Globus pallidus (tissue), 1 donor: ENCODE measurements around the gene ZGRF1.
"Not testable (repeated sequence)": the region's sequence is repeated elsewhere in the genome, so short reads cannot be mapped to it uniquely, and the experiment has no call there.

Experiments used
- DNase-seq: peaks from one replicate; pipeline ENCODE4 v3.0.0-alpha.2; 2015; ENCODE audit warnings: low spot score

ZGRF1 gene

DNA sequence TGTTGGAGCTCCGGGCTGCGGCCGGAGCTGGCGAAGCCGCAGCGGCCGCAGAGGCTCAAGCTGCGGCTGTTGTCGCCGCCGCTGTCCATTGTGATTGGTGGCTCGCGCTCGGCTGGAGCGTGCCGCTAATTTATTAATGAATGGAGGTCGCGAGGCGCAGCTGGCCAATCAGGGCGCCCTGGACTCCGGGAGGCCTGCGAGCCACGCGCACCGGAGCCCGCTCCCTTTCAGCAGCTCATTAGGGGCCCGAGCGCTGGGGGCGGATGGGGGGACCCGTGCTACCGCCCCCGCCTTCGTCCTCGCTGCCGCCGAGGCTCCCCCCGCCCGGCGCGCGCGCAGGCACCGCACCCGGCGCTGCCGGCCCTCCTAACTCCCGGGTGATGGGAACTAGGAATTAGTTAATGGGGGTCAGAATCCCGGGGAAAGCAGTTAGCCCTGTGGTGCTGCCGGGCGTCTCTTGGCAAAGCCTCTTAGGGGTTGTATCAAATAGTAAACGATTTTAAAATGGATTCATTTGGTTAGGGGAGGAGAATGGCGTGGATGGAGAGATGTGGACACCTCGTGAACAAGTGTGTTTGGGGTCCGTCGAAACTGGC is 120.1 kb downstream of the ZGRF1 start:
- no peak for DNase-seq

DNA sequence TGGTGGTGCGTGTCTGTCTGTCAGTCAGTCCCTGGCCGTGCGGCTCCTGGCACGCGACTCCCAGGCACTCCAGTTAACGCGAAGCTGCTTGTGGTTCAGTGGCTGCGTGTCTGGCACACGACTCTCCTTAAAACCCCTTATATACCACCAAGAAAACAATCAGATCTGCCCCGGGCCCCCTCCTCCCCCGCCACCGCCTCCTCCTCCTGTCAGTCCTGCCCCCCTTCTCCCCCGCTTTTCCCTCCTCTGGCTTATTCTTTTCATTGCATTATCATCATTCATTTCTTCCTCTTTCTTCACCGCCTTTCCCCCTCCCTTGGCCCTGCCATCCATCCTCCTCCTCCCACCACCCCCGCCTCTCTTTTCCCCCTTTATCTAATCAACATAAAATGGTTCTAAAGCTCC is 120.6 kb downstream of the ZGRF1 start, which contains the start of gene NEUROG2:
Gene NEUROG2, minus strand, starts transcription at position 115 of the 405 bp plus-strand sequence. CDS start 705 bp downstream, outside the sequence.
- no peak for DNase-seq

GRCh38 chr4:112515198-112516065 is 121.3 kb downstream of the ZGRF1 start:
- no peak for DNase-seq

DNA sequence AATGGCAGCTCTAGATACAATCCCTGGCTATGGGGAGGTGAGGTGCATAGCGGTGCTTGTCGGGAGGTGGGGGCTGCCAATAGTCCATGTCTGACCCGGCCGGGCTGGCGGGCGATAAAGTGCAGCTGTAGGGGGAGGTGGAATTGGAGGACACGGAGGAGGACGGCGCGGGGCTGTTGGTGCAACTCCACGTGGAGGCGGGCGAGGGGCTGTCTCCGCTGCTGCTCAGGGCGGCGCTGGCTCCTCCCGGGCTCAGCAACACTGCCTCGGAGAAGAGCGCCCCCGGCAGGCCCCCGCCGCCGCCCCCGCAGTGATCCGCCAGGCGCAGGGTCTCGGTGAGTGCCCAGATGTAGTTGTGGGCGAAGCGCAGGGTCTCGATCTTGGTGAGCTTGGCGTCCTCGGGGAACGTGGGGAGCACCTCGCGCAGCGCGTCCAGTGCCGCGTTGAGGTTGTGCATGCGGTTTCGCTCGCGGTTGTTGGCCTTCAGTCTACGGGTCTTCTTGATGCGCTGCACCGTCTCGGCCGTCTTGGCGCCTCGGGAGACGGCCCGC is 122.0 kb downstream of the ZGRF1 start:
- no peak for DNase-seq

GRCh38 chr4:112513971-112514646 is 122.6 kb downstream of the ZGRF1 start:
- DNase-seq = no peak

DNA sequence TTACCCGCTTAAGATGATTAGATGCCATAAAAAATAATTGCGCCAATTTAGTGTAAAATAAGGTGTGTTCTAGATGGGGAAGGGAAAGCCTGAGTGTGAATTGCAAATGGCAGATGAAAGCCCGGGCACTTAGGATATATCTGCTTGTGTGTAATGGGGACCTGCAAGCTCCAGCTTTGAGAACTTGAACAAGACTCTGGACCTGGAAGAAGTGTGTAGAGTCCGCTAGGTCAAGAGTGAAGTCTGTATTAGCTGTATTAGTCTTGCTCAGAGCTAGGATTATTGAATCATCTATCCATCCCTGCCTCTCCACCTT is 124.9 kb downstream of the ZGRF1 start:
- DNase-seq = no peak

GRCh38 chr4:112511093-112511802 is 125.5 kb downstream of the ZGRF1 start:
- no peak for DNase-seq

GRCh38 chr4:112510291-112511092 is 126.2 kb downstream of the ZGRF1 start:
- DNase-seq = no peak

DNA sequence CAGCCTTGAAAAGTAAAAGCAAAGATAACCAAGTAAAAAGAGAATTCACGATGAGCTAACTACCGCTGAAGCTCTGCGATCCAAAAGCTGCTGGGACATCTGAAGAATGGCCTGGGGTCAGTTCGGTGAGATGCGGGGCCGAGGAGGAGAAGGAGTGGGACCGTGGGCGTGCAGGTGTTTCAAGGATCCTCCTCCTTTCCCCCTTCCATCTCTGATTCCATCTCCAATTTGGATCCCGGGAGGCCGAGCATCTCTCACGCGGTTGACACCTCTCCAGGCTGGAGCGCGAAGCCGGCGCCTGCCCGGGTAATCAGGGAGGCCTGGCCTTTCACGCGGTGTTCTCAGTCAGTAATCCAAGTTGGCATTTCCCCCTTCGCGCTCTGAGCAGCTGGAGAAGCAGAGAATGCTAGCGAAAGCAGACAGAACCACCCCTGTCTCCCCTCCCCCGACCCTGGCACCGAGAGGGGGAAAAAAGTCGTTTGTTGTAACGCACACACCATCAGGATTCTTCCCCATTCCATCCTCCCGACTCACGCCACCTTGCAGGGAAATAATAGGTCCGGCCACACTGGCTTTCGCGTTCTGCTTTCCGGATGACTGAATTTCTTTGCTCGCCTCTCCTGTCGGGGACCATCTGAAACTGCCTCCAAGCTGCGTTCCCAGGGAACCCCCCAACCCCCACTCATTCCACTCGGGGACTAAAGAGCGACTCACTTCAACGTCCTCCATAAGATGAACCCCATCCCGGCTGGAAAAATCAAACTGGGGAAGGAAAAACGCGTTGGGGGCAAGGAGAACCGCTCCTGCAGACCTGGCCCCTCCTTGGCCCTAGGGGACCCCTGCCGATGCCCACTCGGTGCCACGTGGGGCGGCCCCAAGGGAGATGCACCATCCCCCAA is 127.2 kb downstream of the ZGRF1 start:
- no peak for DNase-seq

- DNase-seq = no peak
Observed at GRCh38 chr4:112508356-112508755, 128.4 kb downstream of the ZGRF1 start.

DNA sequence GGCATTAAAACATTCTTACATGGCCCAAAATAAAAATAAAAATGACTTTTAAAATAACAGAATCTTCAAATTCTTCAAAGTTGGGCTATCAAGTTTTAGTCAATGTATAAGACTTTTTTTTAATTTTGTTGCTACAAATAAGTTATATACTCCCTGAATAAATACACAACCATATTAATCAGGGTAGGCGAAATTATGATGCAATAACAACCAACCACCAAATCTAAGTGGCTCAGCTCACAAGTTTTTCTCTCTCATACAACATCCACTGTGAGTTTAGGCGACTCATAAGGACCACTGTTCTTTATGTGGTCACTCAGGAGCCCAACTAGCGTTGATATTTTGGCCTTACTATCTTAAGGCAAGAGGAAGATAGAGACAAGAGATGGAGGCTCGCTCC is 131.9 kb downstream of the ZGRF1 start:
- no peak for DNase-seq

DNA sequence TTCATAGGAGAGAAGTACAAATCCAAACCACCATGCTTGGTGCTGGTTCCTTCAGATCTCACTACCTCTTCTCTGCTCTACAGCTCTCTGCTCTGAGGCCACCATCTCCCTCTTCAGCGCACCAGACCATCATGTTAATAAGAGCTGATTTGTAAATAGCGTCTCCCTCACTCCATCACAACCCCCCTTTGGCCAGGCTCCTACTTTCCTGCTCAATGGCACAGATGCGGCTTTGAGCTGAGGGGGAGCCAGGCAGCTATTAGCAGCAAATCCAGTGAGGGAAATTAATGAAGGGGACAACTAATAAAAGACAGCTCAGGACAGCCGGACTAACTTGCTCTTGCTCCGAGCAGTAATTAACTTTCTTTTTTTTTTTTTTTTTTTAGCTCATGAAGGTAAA is 133.8 kb downstream of the ZGRF1 start:
- no peak for DNase-seq

DNA sequence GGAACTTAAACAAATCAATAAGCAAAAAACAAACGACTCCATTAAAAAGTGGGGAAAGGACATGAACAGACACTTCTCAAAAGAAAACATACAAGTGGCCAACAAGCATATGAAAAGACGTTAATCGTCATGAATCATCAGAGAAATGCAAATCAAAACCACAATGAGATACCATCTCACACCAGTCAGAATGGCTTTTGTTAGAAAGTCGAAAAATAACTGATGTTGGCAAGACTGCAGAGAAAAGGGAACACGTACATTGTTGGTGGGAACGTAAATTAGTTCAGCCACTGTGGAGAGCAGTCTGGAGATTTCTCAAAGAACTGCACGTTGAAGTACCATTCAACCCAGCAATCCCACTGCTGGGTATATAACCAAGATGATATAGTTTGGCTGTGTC is 144.4 kb downstream of the ZGRF1 start:
- no peak for DNase-seq

GRCh38 chr4:112490808-112491207 is 145.9 kb downstream of the ZGRF1 start:
- not testable (repeated sequence) for DNase-seq
